Neural progenitor cell (in vitro differentiated cells): Measurements from ENCODE around the gene MRPL21. TPM values are rescaled to one million over a fixed set of nuclear protein-coding genes. Genes with fewer than 3 reads are reported as not detected.

ENCODE experiments used
- DNase-seq: peaks from one replicate; pipeline ENCODE4 v3.0.0-alpha.2; 2016; ENCODE audit warnings: low spot score
- H2AFZ ChIP-seq: fragments of 200-600 bp; sonication (generic); replicated peaks from 2 replicates; pipeline ENCODE4 v1.6.1; 2016; ENCODE audit warnings: antibody characterized with exemption
- H3F3A ChIP-seq: fragments of 200-600 bp; sonication (generic); 2 replicates; pipeline ENCODE4 v1.6.1; 2016; ENCODE audit warnings: antibody characterized with exemption, low read depth
- H3K27ac ChIP-seq: fragments of 200-600 bp; sonication (generic); 2 replicates; pipeline ENCODE4 v1.5.1; 2016; ENCODE audit warnings: mild to moderate bottlenecking
- H3K27me3 ChIP-seq: fragments of 200-600 bp; sonication (generic); 2 replicates; pipeline ENCODE4 v1.6.1; 2016; ENCODE audit warnings: mild to moderate bottlenecking, moderate library complexity
- H3K36me3 ChIP-seq: fragments of 200-600 bp; sonication (generic); 2 replicates; pipeline ENCODE4 v1.5.1; 2016
- H3K4me1 ChIP-seq: fragments of 200-600 bp; sonication (generic); 2 replicates; pipeline ENCODE4 v1.6.1; 2016; ENCODE audit warnings: mixed run types
- H3K4me2 ChIP-seq: fragments of 200-600 bp; sonication (generic); 2 replicates; pipeline ENCODE4 v1.6.1; 2016
- H3K4me3 ChIP-seq: fragments of 200-600 bp; sonication (generic); 2 replicates; pipeline ENCODE4 v1.5.1; 2016
- H3K79me2 ChIP-seq: fragments of 200-600 bp; sonication (generic); 2 replicates; pipeline ENCODE4 v1.6.1; 2016; ENCODE audit warnings: low read depth
- H3K9ac ChIP-seq: fragments of 200-600 bp; sonication (generic); 2 replicates; pipeline ENCODE4 v1.6.1; 2016
- H3K9me3 ChIP-seq: fragments of 200-600 bp; sonication (generic); 2 replicates; pipeline ENCODE4 v1.5.1; 2016; ENCODE audit warnings: low read depth
- H4K20me1 ChIP-seq: fragments of 200-600 bp; sonication (generic); 2 replicates; pipeline ENCODE4 v1.6.1; 2016; ENCODE audit warnings: low read depth
- H3K27ac Mint-ChIP-seq: 3 replicates; pipeline ENCODE4 v1.8.0; 2021; ENCODE audit warnings: mixed read lengths
- H3K27me3 Mint-ChIP-seq: 2 replicates; pipeline ENCODE4 v1.8.0; 2022; ENCODE audit warnings: low read depth, mild to moderate bottlenecking, inconsistent platforms, moderate library complexity, mixed read lengths; ENCODE audit not compliant: insufficient read depth
- H3K36me3 Mint-ChIP-seq: 3 replicates; pipeline ENCODE4 v1.8.0; 2021; ENCODE audit warnings: mixed read lengths
- H3K4me1 Mint-ChIP-seq: 3 replicates; pipeline ENCODE4 v1.8.0; 2021; ENCODE audit warnings: mixed read lengths
- H3K4me3 Mint-ChIP-seq: 3 replicates; pipeline ENCODE4 v1.8.0; 2021; ENCODE audit warnings: mild to moderate bottlenecking, moderate library complexity, mixed read lengths
- H3K9me3 Mint-ChIP-seq: 3 replicates; pipeline ENCODE4 v1.8.0; 2020; ENCODE audit warnings: mixed read lengths
- CTCF ChIP-seq: fragments of 200-600 bp; sonication (generic); IDR thresholded peaks from 2 replicates; pipeline ENCODE4 v1.5.1; 2017; ENCODE audit warnings: antibody characterized with exemption, mild to moderate bottlenecking
- EZH2 ChIP-seq: fragments of 200-600 bp; sonication (generic); IDR thresholded peaks from 2 replicates; pipeline ENCODE4 v1.6.1; 2017; ENCODE audit warnings: antibody characterized with exemption, mild to moderate bottlenecking, moderate library complexity
- EZH2phosphoT487 ChIP-seq: fragments of 200-600 bp; sonication (generic); IDR thresholded peaks from 2 replicates; pipeline ENCODE4 v1.6.1; 2017; ENCODE audit warnings: antibody characterized with exemption
- total RNA-seq: library from RNA; depleted of rRNA; stranded (reverse); fragments of >200 nt; gene quantifications from 2 replicates; pipeline ENCODE4 v1.2.3, GENCODE V29; 2015; ENCODE audit warnings: low replicate concordance

The MRPL21 gene
- total RNA-seq, 1 donor from 2014 or later, result 32.3 TPM

- Histone ChIP-seq H3F3A (no peaks in the 10 kb centered on the region), H3K27ac (no peak overlapping the region), H3K9me3 (no peaks in the 10 kb centered on the region), H4K20me1 (peaks cover 5% of the 10 kb centered on the region), H3K27me3 (no peaks in the 10 kb centered on the region), H3K4me3 (no peak overlapping the region), H3K4me1 (no peaks in the 10 kb centered on the region), H2AFZ (no peak overlapping the region), H3K9ac (no peak overlapping the region), H3K79me2 (peaks cover 11% of the 10 kb centered on the region), H3K36me3 (no peaks in the 10 kb centered on the region), H3K4me2 (no peak overlapping the region)
- Mint-ChIP-seq H3K4me3 (no peak overlapping the region), H3K36me3 (peaks cover 20% of the 10 kb centered on the region), H3K27me3 (no peaks in the 10 kb centered on the region), H3K27ac (no peak overlapping the region), H3K9me3 (no peaks in the 10 kb centered on the region), H3K4me1 (no peaks in the 10 kb centered on the region)
- no peak for DNase-seq
- no peak for TF ChIP-seq EZH2
- no peak for TF ChIP-seq EZH2phosphoT487
These were observed 7.3 kb downstream of the MRPL21 start for GRCh38 chr11:68896171-68896959.

GRCh38 chr11:68893282-68893681, 10.3 kb downstream of the MRPL21 start:
- no peak overlapping the region for H3K4me3 ChIP-seq
- no peaks in the 10 kb centered on the region for H3K79me2 ChIP-seq
- DNase-seq, result no peak
- no peaks in the 10 kb centered on the region for H3K9me3 Mint-ChIP-seq
- no peak overlapping the region for H3K4me2 ChIP-seq
- H4K20me1 ChIP-seq, result peaks cover 6% of the 10 kb centered on the region
- no peak overlapping the region for H3K27ac Mint-ChIP-seq
- no peak for TF ChIP-seq EZH2phosphoT487
- no peak for TF ChIP-seq EZH2
- peaks cover 2% of the 10 kb centered on the region for H3K4me1 Mint-ChIP-seq
- H3K9ac ChIP-seq, result no peak overlapping the region
- H3K4me1 ChIP-seq, result no peaks in the 10 kb centered on the region
- H3K27ac ChIP-seq, result no peak overlapping the region
- peaks cover 16% of the 10 kb centered on the region for H3K36me3 Mint-ChIP-seq
- H2AFZ ChIP-seq, result no peak overlapping the region
- no peaks in the 10 kb centered on the region for H3K36me3 ChIP-seq
- H3K27me3 ChIP-seq, result no peaks in the 10 kb centered on the region
- no peaks in the 10 kb centered on the region for H3F3A ChIP-seq
- H3K27me3 Mint-ChIP-seq, result no peaks in the 10 kb centered on the region
- H3K9me3 ChIP-seq, result no peaks in the 10 kb centered on the region
- H3K4me3 Mint-ChIP-seq, result no peak overlapping the region

GRCh38 chr11:68892576-68892975, 11.1 kb downstream of the MRPL21 start:
- no peak overlapping the region for H2AFZ ChIP-seq
- H3K9me3 Mint-ChIP-seq, result no peaks in the 10 kb centered on the region
- no peak overlapping the region for H3K27ac Mint-ChIP-seq
- no peak overlapping the region for H3K4me3 Mint-ChIP-seq
- no peaks in the 10 kb centered on the region for H3K79me2 ChIP-seq
- peaks cover 6% of the 10 kb centered on the region for H4K20me1 ChIP-seq
- no peaks in the 10 kb centered on the region for H3F3A ChIP-seq
- no peaks in the 10 kb centered on the region for H3K27me3 ChIP-seq
- no peaks in the 10 kb centered on the region for H3K9me3 ChIP-seq
- peaks cover 2% of the 10 kb centered on the region for H3K4me1 Mint-ChIP-seq
- H3K36me3 Mint-ChIP-seq, result peaks cover 14% of the 10 kb centered on the region
- no peak for DNase-seq
- no peak overlapping the region for H3K4me3 ChIP-seq
- H3K27ac ChIP-seq, result no peak overlapping the region
- H3K27me3 Mint-ChIP-seq, result no peaks in the 10 kb centered on the region
- TF ChIP-seq EZH2phosphoT487 (no peak), CTCF (no peak), EZH2 (no peak)
- no peaks in the 10 kb centered on the region for H3K4me1 ChIP-seq
- no peaks in the 10 kb centered on the region for H3K36me3 ChIP-seq
- no peak overlapping the region for H3K4me2 ChIP-seq
- no peak overlapping the region for H3K9ac ChIP-seq

- no peak overlapping the region for H3K4me2 ChIP-seq
- H3K27ac Mint-ChIP-seq, result no peak overlapping the region
These were observed 12.2 kb downstream of the MRPL21 start for GRCh38 chr11:68891351-68891948.

More at GRCh38 chr11:68891351-68891948, 12.2 kb downstream of the MRPL21 start:
- H3K4me1 ChIP-seq, result no peaks in the 10 kb centered on the region
- no peak overlapping the region for H2AFZ ChIP-seq
- H3F3A ChIP-seq, result no peaks in the 10 kb centered on the region
- H3K9me3 Mint-ChIP-seq, result no peaks in the 10 kb centered on the region
- H3K36me3 ChIP-seq, result no peaks in the 10 kb centered on the region
- H3K4me3 ChIP-seq, result no peak overlapping the region
- H3K79me2 ChIP-seq, result no peaks in the 10 kb centered on the region
- peaks cover 2% of the 10 kb centered on the region for H3K27me3 Mint-ChIP-seq
- no peaks in the 10 kb centered on the region for H3K27me3 ChIP-seq
- no peak overlapping the region for H3K9ac ChIP-seq
- no peak for DNase-seq
- peaks cover 6% of the 10 kb centered on the region for H4K20me1 ChIP-seq
- no peak for TF ChIP-seq CTCF
- TF ChIP-seq EZH2, result no peak
- no peak for TF ChIP-seq EZH2phosphoT487
- H3K27ac ChIP-seq, result no peak overlapping the region
- H3K36me3 Mint-ChIP-seq, result peaks cover 15% of the 10 kb centered on the region
- peaks cover 2% of the 10 kb centered on the region for H3K4me1 Mint-ChIP-seq
- no peaks in the 10 kb centered on the region for H3K9me3 ChIP-seq
- no peak overlapping the region for H3K4me3 Mint-ChIP-seq
